Stimulated activated memory B cell treated with anti-CD40 and anti-IgM and Interleukin-4, amounts not matched to agents 10 μg/mL and 1 μg/mL and 100 μg/mL, for 72 hours (primary cell): Measurements from ENCODE around the gene UNC5C.
A peak's percentile ranks its signal among the peaks of the same experiment; 100 is the strongest.

Experiments used
- ATAC-seq: fragments of 150-1000 bp; cut with Tn5 transposase; 2 replicates; pipeline ENCODE4 v1.10.0; 2021
- H3K27ac Mint-ChIP-seq: one replicate; pipeline ENCODE4 v1.8.0; 2022; ENCODE audit warnings: mild to moderate bottlenecking, mixed read lengths
- H3K27me3 Mint-ChIP-seq: one replicate; pipeline ENCODE4 v1.8.0; 2022; ENCODE audit warnings: mixed read lengths
- H3K36me3 Mint-ChIP-seq: one replicate; pipeline ENCODE4 v1.8.0; 2022; ENCODE audit warnings: mixed read lengths
- H3K4me1 Mint-ChIP-seq: one replicate; pipeline ENCODE4 v1.8.0; 2022; ENCODE audit warnings: mixed read lengths
- H3K4me3 Mint-ChIP-seq: one replicate; pipeline ENCODE4 v1.8.0; 2022; ENCODE audit warnings: mild to moderate bottlenecking, moderate library complexity, mixed read lengths
- H3K9me3 Mint-ChIP-seq: one replicate; pipeline ENCODE4 v1.8.0; 2022; ENCODE audit warnings: mixed read lengths

The UNC5C gene

GRCh38 chr4:95548738-95549245 is at the start of gene UNC5C:
Gene UNC5C, minus strand, starts transcription at chr4:95548973.
- Mint-ChIP-seq H3K27ac (no peak within 1 kb of the TSS), H3K4me1 (no peaks in the 10 kb centered on the region)
- ATAC-seq, result no peak

GRCh38 chr4:95596676-95597075 is 47.9 kb upstream of the UNC5C start:
- H3K27ac Mint-ChIP-seq, result no peak overlapping the region
- ATAC-seq, result no peak
- H3K9me3 Mint-ChIP-seq, result peaks cover 2% of the 10 kb centered on the region
- no peaks in the 10 kb centered on the region for H3K4me1 Mint-ChIP-seq
- H3K27me3 Mint-ChIP-seq, result no peaks in the 10 kb centered on the region
- no peak overlapping the region for H3K4me3 Mint-ChIP-seq
- no peaks in the 10 kb centered on the region for H3K36me3 Mint-ChIP-seq

More at GRCh38 chr4:95548738-95549245, at the start of gene UNC5C:
- Mint-ChIP-seq H3K4me3 (peak within 1 kb of the TSS; percentile 36), H3K9me3 (no peaks in the 10 kb centered on the region), H3K36me3 (no peaks in the 10 kb centered on the region), H3K27me3 (peaks cover 46% of the 10 kb centered on the region)

- no peak for ATAC-seq
- Mint-ChIP-seq H3K36me3 (no peaks in the 10 kb centered on the region), H3K9me3 (no peaks in the 10 kb centered on the region), H3K4me3 (no peak overlapping the region), H3K27ac (no peak overlapping the region), H3K27me3 (no peaks in the 10 kb centered on the region), H3K4me1 (no peaks in the 10 kb centered on the region)
Measured at GRCh38 chr4:95594629-95595028, 45.9 kb upstream of the UNC5C start.

- Mint-ChIP-seq H3K9me3 (no peaks in the 10 kb centered on the region), H3K4me1 (no peaks in the 10 kb centered on the region), H3K27me3 (no peaks in the 10 kb centered on the region), H3K27ac (no peak overlapping the region), H3K4me3 (no peak overlapping the region), H3K36me3 (no peaks in the 10 kb centered on the region)
- no peak for ATAC-seq
Measured at GRCh38 chr4:95594013-95594412, 45.2 kb upstream of the UNC5C start.

GRCh38 chr4:95591278-95591677 is 42.5 kb upstream of the UNC5C start:
- Mint-ChIP-seq H3K4me1 (no peaks in the 10 kb centered on the region), H3K4me3 (no peak overlapping the region), H3K36me3 (no peaks in the 10 kb centered on the region), H3K27me3 (no peaks in the 10 kb centered on the region), H3K27ac (no peak overlapping the region), H3K9me3 (no peaks in the 10 kb centered on the region)
- ATAC-seq, result no peak

- Mint-ChIP-seq H3K9me3 (peaks cover 3% of the 10 kb centered on the region), H3K4me3 (no peak overlapping the region), H3K27me3 (no peaks in the 10 kb centered on the region), H3K36me3 (no peaks in the 10 kb centered on the region), H3K27ac (no peak overlapping the region), H3K4me1 (no peaks in the 10 kb centered on the region)
- no peak for ATAC-seq
Measured at GRCh38 chr4:95590615-95591014, 41.8 kb upstream of the UNC5C start.

GRCh38 chr4:95585016-95585695 is 36.4 kb upstream of the UNC5C start:
- Mint-ChIP-seq H3K27ac (no peak overlapping the region), H3K27me3 (no peaks in the 10 kb centered on the region), H3K9me3 (peaks cover 3% of the 10 kb centered on the region), H3K4me3 (no peak overlapping the region), H3K36me3 (no peaks in the 10 kb centered on the region), H3K4me1 (no peaks in the 10 kb centered on the region)
- no peak for ATAC-seq

- Mint-ChIP-seq H3K9me3 (peaks cover 22% of the 10 kb centered on the region), H3K27me3 (no peaks in the 10 kb centered on the region), H3K4me3 (no peak overlapping the region), H3K4me1 (no peaks in the 10 kb centered on the region), H3K27ac (no peak overlapping the region), H3K36me3 (no peaks in the 10 kb centered on the region)
- ATAC-seq, result no peak
Measured at GRCh38 chr4:95580226-95580625, 31.5 kb upstream of the UNC5C start.

- H3K4me3 Mint-ChIP-seq, result no peak overlapping the region
- no peak overlapping the region for H3K27ac Mint-ChIP-seq
Measured at GRCh38 chr4:95572304-95572991, 23.7 kb upstream of the UNC5C start.

GRCh38 chr4:95571577-95571976 is 22.8 kb upstream of the UNC5C start:
- Mint-ChIP-seq H3K4me1 (no peaks in the 10 kb centered on the region), H3K9me3 (peaks cover 15% of the 10 kb centered on the region), H3K36me3 (no peaks in the 10 kb centered on the region), H3K27me3 (no peaks in the 10 kb centered on the region), H3K27ac (no peak overlapping the region), H3K4me3 (no peak overlapping the region)
- ATAC-seq, result no peak

More at GRCh38 chr4:95572304-95572991, 23.7 kb upstream of the UNC5C start:
- no peaks in the 10 kb centered on the region for H3K27me3 Mint-ChIP-seq
- H3K36me3 Mint-ChIP-seq, result no peaks in the 10 kb centered on the region
- H3K4me1 Mint-ChIP-seq, result no peaks in the 10 kb centered on the region
- ATAC-seq, result peak; percentile 36
- peaks cover 17% of the 10 kb centered on the region for H3K9me3 Mint-ChIP-seq

- Mint-ChIP-seq H3K27me3 (no peaks in the 10 kb centered on the region), H3K4me3 (no peak overlapping the region), H3K27ac (no peak overlapping the region), H3K4me1 (no peaks in the 10 kb centered on the region), H3K36me3 (no peaks in the 10 kb centered on the region), H3K9me3 (peaks cover 14% of the 10 kb centered on the region)
- ATAC-seq, result peak; percentile 12
Measured at GRCh38 chr4:95563638-95564337, 15.0 kb upstream of the UNC5C start.

- no peak for ATAC-seq
- Mint-ChIP-seq H3K36me3 (no peaks in the 10 kb centered on the region), H3K4me1 (no peaks in the 10 kb centered on the region), H3K27ac (no peak overlapping the region), H3K4me3 (no peak overlapping the region), H3K27me3 (no peaks in the 10 kb centered on the region), H3K9me3 (peaks cover 14% of the 10 kb centered on the region)
Measured at GRCh38 chr4:95560774-95561173, 12.0 kb upstream of the UNC5C start.

- ATAC-seq, result no peak
- no peaks in the 10 kb centered on the region for H3K27me3 Mint-ChIP-seq
- H3K36me3 Mint-ChIP-seq, result no peaks in the 10 kb centered on the region
- H3K9me3 Mint-ChIP-seq, result no peaks in the 10 kb centered on the region
- H3K4me3 Mint-ChIP-seq, result no peak overlapping the region
- no peak overlapping the region for H3K27ac Mint-ChIP-seq
- no peaks in the 10 kb centered on the region for H3K4me1 Mint-ChIP-seq
Measured at GRCh38 chr4:95556207-95556859, 7.6 kb upstream of the UNC5C start.

GRCh38 chr4:95552942-95553550 is 4.3 kb upstream of the UNC5C start:
- ATAC-seq, result no peak
- H3K27me3 Mint-ChIP-seq, result peaks cover 27% of the 10 kb centered on the region
- no peaks in the 10 kb centered on the region for H3K36me3 Mint-ChIP-seq
- H3K4me1 Mint-ChIP-seq, result no peaks in the 10 kb centered on the region
- H3K9me3 Mint-ChIP-seq, result no peaks in the 10 kb centered on the region
- H3K4me3 Mint-ChIP-seq, result no peak overlapping the region
- H3K27ac Mint-ChIP-seq, result no peak overlapping the region

- Mint-ChIP-seq H3K27me3 (peaks cover 41% of the 10 kb centered on the region), H3K27ac (no peak overlapping the region), H3K9me3 (no peaks in the 10 kb centered on the region), H3K36me3 (no peaks in the 10 kb centered on the region), H3K4me3 (no peak overlapping the region), H3K4me1 (no peaks in the 10 kb centered on the region)
- no peak for ATAC-seq
Measured at GRCh38 chr4:95551653-95552052, 2.9 kb upstream of the UNC5C start.
